GM13977 (cell line): Measurements from ENCODE around the gene PTGR1.
A peak's percentile ranks its signal among the peaks of the same experiment; 100 is the strongest.

ENCODE experiments used
- DNase-seq: peaks from one replicate; pipeline ENCODE4 v3.0.0; 2012; ENCODE audit warnings: low spot score
- CTCF ChIP-seq: IDR thresholded peaks from 2 replicates; pipeline ENCODE4 v1.5.1; 2012; ENCODE audit warnings: mild to moderate bottlenecking, control low read depth; ENCODE audit not compliant: insufficient read depth; ENCODE audit errors: extremely low read depth, missing control alignments
- in situ Hi-C: fragments of 300-500 bp; cut with MboI; formaldehyde crosslinking; loops from one replicate; pipeline ENCODE4 v1.12.0; 2022; ENCODE audit warnings: low sequenced_read_pairs, low pct_unique_long_range_greater_than_20kb, mixed read lengths, inconsistent platforms; ENCODE audit not compliant: unreplicated experiment

PTGR1 gene

GRCh38 chr9:111525056-111525977 is 74.1 kb downstream of the PTGR1 start, which contains the start of gene ZNF483:
Gene ZNF483 (plus strand): TSS chr9:111525179. CDS start chr9:111527396, 2,217 bp downstream.
- DNase-seq: peak; percentile 69
- no peak for TF ChIP-seq CTCF
- in situ Hi-C loops: no loop called here

- in situ Hi-C loops: no loop called here
- no peak for TF ChIP-seq CTCF
- no peak for DNase-seq
These were observed 74.8 kb downstream of the PTGR1 start for GRCh38 chr9:111524731-111525055.

- no peak for DNase-seq
These were observed 83.4 kb downstream of the PTGR1 start for GRCh38 chr9:111516061-111516465.

GRCh38 chr9:111514967-111515366 is 84.5 kb downstream of the PTGR1 start:
- TF ChIP-seq CTCF: no peak
- DNase-seq: no peak
- in situ Hi-C loops: no loop called here

More at GRCh38 chr9:111516061-111516465, 83.4 kb downstream of the PTGR1 start:
- in situ Hi-C loops: no loop called here
- no peak for TF ChIP-seq CTCF
